VCaP (cell line): ENCODE data around the gene IFT52.

ENCODE experiments used
- H3K27ac ChIP-seq: fragments of 450-650 bp; 2 replicates; pipeline ENCODE4 v1.5.1; 2017
- TF ChIP-seq, protein P1 (sequence below): fragments of 450-650 bp; conservative IDR thresholded peaks from 2 replicates; pipeline ENCODE4 v1.5.1; 2017; ENCODE audit warnings: mild to moderate bottlenecking, moderate library complexity

IFT52 gene

DNA sequence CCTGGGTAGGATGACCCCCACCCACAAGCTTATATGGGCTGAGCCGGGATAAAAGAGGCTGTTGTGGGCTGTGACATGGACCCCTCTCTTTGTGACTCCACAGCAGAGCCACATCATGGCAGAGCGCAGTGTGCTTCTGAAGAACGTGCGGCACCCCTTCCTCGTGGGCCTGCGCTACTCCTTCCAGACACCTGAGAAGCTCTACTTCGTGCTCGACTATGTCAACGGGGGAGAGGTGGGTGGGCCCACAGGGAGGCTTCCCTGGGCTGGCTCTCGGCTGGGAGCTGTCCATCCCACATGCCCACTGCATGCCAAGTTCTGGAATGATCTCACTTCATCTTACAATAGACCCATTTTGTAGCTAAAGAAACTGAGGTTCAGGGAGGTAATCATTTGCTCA, 21.5 kb upstream of the IFT52 start:
- H3K27ac ChIP-seq, result no peak overlapping the region
- TF ChIP-seq, protein P1, sequence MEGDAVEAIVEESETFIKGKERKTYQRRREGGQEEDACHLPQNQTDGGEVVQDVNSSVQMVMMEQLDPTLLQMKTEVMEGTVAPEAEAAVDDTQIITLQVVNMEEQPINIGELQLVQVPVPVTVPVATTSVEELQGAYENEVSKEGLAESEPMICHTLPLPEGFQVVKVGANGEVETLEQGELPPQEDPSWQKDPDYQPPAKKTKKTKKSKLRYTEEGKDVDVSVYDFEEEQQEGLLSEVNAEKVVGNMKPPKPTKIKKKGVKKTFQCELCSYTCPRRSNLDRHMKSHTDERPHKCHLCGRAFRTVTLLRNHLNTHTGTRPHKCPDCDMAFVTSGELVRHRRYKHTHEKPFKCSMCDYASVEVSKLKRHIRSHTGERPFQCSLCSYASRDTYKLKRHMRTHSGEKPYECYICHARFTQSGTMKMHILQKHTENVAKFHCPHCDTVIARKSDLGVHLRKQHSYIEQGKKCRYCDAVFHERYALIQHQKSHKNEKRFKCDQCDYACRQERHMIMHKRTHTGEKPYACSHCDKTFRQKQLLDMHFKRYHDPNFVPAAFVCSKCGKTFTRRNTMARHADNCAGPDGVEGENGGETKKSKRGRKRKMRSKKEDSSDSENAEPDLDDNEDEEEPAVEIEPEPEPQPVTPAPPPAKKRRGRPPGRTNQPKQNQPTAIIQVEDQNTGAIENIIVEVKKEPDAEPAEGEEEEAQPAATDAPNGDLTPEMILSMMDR, result no peak

DNA sequence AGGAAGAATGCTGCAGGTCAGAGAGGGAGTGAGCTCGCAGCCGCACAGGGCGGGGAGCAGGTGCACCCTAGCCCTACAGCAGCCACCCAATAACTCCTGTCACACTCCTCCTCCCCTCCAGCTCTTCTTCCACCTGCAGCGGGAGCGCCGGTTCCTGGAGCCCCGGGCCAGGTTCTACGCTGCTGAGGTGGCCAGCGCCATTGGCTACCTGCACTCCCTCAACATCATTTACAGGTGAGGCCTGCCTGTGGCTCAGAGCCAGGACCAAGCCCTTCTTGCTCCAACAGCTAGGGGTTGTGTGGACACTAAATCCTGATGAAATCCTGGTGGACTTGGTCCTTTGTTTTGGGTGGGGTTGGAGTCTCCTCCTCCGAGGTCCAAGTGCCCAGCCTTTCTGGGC, 20.2 kb upstream of the IFT52 start:
- no peak overlapping the region for H3K27ac ChIP-seq
- TF ChIP-seq, protein P1, result no peak

DNA sequence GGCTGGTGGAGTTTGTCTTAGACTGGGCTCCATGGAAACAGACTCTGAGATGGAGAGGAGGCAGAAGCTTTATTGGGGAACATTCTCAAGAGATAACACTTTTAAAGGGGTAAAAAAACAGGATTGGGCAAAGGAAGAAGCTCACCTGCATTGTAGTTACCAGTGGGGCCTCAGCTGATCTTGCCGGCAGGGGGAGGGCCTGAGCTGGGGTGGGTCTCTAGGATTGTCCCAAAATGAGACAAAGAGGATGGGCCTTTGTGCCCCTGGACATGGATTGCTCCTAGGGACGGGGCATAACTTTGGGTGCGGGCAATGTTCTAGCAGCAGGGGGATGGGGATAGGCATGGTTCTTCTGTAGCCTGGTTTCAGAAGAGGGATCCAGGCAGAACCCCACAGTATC, 19.4 kb upstream of the IFT52 start:
- TF ChIP-seq, protein P1, result no peak
- H3K27ac ChIP-seq, result no peak overlapping the region

DNA sequence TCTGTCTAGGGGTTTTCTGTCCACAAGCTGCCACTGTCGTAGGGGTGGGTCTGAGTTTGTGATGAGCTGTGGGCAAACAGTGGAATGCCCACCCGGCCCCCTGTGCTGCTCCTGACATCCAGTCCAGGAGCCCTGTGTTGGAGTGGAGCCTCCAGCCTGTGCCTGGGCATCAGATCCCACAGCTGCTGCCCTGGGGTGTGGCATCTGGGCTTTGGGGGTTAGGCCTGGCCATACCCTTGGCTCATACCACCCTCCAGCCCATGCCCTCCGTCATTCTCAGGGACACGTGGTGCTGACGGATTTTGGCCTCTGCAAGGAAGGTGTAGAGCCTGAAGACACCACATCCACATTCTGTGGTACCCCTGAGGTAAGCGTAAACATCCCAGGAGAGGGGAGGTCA, 19.0 kb upstream of the IFT52 start:
- TF ChIP-seq, protein P1, result no peak
- H3K27ac ChIP-seq, result no peak overlapping the region

DNA sequence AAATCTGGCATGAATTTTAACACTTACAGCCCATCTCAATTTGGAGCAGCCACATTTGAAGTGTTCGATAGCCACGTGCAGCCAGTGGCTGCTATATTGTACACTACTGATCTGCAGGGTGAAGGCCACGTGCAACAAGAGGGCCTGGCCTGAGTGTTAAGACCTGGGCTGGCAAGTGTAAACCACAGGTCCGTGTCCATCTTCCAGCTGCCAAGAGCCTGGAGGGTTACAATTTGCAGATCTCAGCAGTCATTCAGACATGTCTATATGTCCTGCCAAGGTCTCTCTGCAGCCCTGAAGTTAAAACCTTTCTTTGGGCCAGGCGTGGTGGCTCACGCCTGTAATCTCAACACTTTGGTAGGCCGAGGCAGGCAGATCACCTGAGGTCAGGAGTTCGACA, 17.8 kb upstream of the IFT52 start:
- no peak overlapping the region for H3K27ac ChIP-seq
- TF ChIP-seq, protein P1, result no peak

DNA sequence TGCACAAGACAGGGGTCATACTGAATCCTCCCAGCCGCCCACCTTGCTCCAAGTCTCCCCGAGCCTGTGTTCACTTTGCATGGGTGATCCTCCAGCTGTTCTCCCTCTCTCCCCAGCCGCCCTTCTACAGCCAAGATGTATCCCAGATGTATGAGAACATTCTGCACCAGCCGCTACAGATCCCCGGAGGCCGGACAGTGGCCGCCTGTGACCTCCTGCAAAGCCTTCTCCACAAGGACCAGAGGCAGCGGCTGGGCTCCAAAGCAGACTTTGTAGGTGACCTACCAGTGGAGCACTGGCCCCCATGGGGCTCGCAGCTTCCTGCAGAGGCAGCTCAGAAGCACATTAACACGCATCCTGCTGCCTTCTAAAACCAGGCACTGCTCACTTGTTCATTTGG, 14.6 kb upstream of the IFT52 start:
- H3K27ac ChIP-seq, result no peak overlapping the region
- TF ChIP-seq, protein P1, result no peak

DNA sequence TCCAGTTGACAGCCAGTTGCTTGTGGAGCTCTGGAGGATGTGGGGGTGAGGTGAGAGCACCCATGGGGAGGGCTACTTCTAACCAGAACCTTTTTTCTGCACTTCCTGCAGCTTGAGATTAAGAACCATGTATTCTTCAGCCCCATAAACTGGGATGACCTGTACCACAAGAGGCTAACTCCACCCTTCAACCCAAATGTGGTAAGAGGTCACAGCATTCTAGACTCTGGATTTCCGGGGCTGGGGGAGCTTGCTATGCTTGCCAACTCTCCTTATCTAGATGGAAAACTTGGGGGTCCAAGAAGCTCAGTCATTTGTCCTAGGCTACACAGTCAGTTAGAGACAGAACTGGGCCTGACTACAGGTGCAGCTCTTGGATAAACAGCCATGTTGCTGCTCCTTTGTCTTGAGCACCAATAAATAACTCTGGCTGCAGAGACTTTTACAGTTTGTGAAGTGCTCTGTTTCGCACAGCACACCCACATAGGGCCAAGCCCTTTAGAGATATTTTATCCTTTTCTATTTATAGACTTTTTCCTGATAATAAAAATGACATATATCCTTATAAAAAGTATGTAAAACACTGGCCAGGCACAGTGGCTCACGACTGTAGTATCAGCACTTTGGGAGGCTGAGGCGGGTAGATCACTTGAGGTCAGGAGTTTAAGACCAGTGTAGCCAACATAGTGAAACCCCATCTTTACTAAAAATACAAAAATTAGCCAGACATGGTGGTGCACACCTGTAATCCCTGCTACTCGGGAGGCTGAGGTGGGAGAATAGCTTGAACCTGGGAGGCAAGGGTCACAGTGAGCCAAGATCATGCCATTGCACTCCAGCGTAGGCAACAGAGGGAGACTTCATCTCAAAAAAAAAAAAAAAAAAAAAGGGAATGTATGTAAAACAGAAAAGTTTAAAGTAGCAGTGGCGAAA, 10.6 kb upstream of the IFT52 start:
- H3K27ac ChIP-seq, result no peak overlapping the region

More for the DNA sequence above, 10.6 kb upstream of the IFT52 start:
- TF ChIP-seq, protein P1, result no peak
